Ishikawa (cell line): ENCODE measurements around the gene BIRC6.

Experiments
- CEBPB ChIP-seq: IDR thresholded peaks from 2 replicates; pipeline ENCODE4 v1.6.1; 2012
- CREB1 ChIP-seq: IDR thresholded peaks from 2 replicates; pipeline ENCODE4 v1.6.1; 2012; ENCODE audit warnings: low read depth
- EGR1 ChIP-seq: IDR thresholded peaks from 2 replicates; pipeline ENCODE4 v1.6.1; 2012
- EP300 ChIP-seq: IDR thresholded peaks from 2 replicates; pipeline ENCODE4 v1.6.1; 2012; ENCODE audit warnings: borderline replicate concordance
- FOXM1 ChIP-seq: IDR thresholded peaks from 2 replicates; pipeline ENCODE4 v1.6.1; 2012; ENCODE audit warnings: low read depth, borderline replicate concordance
- MAX ChIP-seq: IDR thresholded peaks from 2 replicates; pipeline ENCODE4 v1.6.1; 2012
- NFIC ChIP-seq: IDR thresholded peaks from 2 replicates; pipeline ENCODE4 v1.6.1; 2012
- RAD21 ChIP-seq: IDR thresholded peaks from 2 replicates; pipeline ENCODE4 v1.6.1; 2012; ENCODE audit warnings: low read depth
- REST ChIP-seq: IDR thresholded peaks from 2 replicates; pipeline ENCODE4 v1.6.1; 2012; ENCODE audit warnings: low read depth, mild to moderate bottlenecking
- TAF1 ChIP-seq: IDR thresholded peaks from 2 replicates; pipeline ENCODE4 v1.6.1; 2012; ENCODE audit warnings: low read depth, mild to moderate bottlenecking
- TCF12 ChIP-seq: IDR thresholded peaks from 2 replicates; pipeline ENCODE4 v1.6.1; 2012; ENCODE audit warnings: low read depth
- TEAD4 ChIP-seq: IDR thresholded peaks from 2 replicates; pipeline ENCODE4 v1.6.1; 2012
- YY1 ChIP-seq: IDR thresholded peaks from 2 replicates; pipeline ENCODE4 v1.6.1; 2012; ENCODE audit warnings: low read depth
- ZBTB7A ChIP-seq: IDR thresholded peaks from 2 replicates; pipeline ENCODE4 v1.6.1; 2012; ENCODE audit warnings: low read depth
- TF ChIP-seq, protein P1 (sequence below): IDR thresholded peaks from 2 replicates; pipeline ENCODE4 v1.6.1; 2012

The BIRC6 gene

GRCh38 chr2:32479993-32480392 is 123.2 kb downstream of the BIRC6 start:
- no peak for TF ChIP-seq FOXM1
- no peak for TF ChIP-seq EP300

- TF ChIP-seq REST (no peak), ZBTB7A (no peak), CEBPB (no peak), MAX (no peak), TAF1 (no peak), TEAD4 (no peak), EGR1 (no peak), EP300 (no peak), RAD21 (no peak), YY1 (no peak), TCF12 (no peak), CREB1 (no peak), FOXM1 (no peak), NFIC (no peak)
- TF ChIP-seq, protein P1, sequence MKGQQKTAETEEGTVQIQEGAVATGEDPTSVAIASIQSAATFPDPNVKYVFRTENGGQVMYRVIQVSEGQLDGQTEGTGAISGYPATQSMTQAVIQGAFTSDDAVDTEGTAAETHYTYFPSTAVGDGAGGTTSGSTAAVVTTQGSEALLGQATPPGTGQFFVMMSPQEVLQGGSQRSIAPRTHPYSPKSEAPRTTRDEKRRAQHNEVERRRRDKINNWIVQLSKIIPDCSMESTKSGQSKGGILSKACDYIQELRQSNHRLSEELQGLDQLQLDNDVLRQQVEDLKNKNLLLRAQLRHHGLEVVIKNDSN: no peak
These were observed 125.6 kb downstream of the BIRC6 start for GRCh38 chr2:32482471-32482870.

- TF ChIP-seq EGR1 (no peak), FOXM1 (no peak), NFIC (no peak), TAF1 (no peak), REST (no peak), RAD21 (no peak), ZBTB7A (no peak), CREB1 (no peak), TCF12 (no peak), CEBPB (no peak), YY1 (no peak), TEAD4 (no peak), MAX (no peak), EP300 (no peak)
- TF ChIP-seq, protein P1: no peak
These were observed 128.1 kb downstream of the BIRC6 start for GRCh38 chr2:32484937-32485336.

- TF ChIP-seq TCF12: no peak
- TF ChIP-seq REST: no peak
- no peak for TF ChIP-seq CREB1
- no peak for TF ChIP-seq TEAD4
- no peak for TF ChIP-seq RAD21
- no peak for TF ChIP-seq CEBPB
- TF ChIP-seq EGR1: no peak
- TF ChIP-seq EP300: no peak
- no peak for TF ChIP-seq ZBTB7A
- no peak for TF ChIP-seq NFIC
- no peak for TF ChIP-seq MAX
- TF ChIP-seq TAF1: no peak
- no peak for TF ChIP-seq YY1
- TF ChIP-seq FOXM1: no peak
- TF ChIP-seq, protein P1: no peak
These were observed 128.6 kb downstream of the BIRC6 start for GRCh38 chr2:32485399-32485798.
